ENCODE data around the gene PPP1R12C.

PPP1R12C gene

DNA sequence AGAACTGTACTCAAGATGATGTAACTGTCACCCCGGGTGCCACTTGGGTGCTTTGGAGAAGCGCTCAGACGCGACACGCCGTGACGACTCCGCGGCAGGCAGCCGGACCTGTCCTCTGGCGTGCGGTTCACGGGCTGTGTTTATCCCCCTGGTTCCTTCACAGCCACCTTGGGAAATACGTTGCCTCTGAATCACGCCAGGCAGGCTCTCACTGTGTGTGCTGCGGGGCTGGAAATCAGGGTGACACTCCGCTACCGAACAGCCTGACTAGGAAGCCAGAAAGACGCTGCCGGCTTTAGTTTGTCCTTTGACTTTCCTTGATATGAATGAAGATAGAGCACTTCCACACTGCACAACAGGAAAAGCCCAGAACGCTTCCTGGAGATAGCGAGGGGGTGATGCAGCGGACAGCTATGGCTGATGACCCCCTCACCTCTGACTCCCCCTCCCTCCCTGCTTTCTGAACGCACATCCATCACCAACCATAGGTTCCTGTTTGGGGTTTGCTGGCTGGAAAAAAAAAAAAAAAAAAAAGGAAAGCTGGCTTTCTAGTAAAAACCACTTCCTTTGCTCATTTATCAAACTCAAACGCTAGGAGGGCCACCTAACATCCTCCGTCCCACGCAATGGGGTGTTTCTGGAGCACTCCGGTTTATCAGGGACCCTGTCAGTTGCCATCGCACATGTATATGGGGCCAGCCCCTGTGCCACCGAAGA, 75.7 kb downstream of the PPP1R12C start:
- no peak for DNase-seq

- DNase-seq, result no peak
Observed at GRCh38 chr19:55041244-55041626, 76.2 kb downstream of the PPP1R12C start.

Measured in activated gamma-delta T cell (primary cell).